Germinal center (tissue), 1 donor: ENCODE data around the gene GTF2H2C.
"Not testable (repeated sequence)": the region's sequence is repeated elsewhere in the genome, so short reads cannot be mapped to it uniquely, and the experiment has no call there.

ENCODE experiments used
- DNase-seq: peaks from one replicate; pipeline ENCODE4 v3.0.0; 2012; ENCODE audit warnings: mixed read lengths, low spot score

The GTF2H2C gene

GRCh38 chr5:69559908-69560330 lies at the start of gene GTF2H2C:
Gene GTF2H2C, plus strand, starts transcription at chr5:69560191. Its CDS starts 4,942 bp downstream, at chr5:69565133.
- not testable (repeated sequence) for DNase-seq

DNA sequence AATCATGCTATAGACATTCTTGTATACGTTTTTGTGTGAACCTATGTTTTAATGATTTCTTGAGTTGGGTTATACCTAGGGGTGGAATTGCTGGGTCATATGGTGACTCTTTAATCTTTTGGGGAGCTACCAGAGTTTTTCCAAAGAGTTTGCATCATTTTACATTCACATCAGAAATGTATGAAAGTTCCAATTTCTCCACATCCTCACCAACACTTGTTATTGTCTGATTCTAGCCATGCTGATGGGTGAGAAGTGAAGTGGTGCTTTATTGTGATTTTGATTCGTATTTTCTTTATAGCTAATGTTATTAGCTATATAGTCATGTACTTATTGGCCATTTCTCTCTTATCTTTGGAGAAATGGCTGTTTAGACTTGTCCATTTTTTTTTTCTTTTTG lies 49.3 kb upstream of the GTF2H2C start:
- DNase-seq = no peak

GRCh38 chr5:69512740-69513260 lies 47.2 kb upstream of the GTF2H2C start:
- no peak for DNase-seq

- not testable (repeated sequence) for DNase-seq
Measured at GRCh38 chr5:69515570-69515969, 44.4 kb upstream of the GTF2H2C start.

DNA sequence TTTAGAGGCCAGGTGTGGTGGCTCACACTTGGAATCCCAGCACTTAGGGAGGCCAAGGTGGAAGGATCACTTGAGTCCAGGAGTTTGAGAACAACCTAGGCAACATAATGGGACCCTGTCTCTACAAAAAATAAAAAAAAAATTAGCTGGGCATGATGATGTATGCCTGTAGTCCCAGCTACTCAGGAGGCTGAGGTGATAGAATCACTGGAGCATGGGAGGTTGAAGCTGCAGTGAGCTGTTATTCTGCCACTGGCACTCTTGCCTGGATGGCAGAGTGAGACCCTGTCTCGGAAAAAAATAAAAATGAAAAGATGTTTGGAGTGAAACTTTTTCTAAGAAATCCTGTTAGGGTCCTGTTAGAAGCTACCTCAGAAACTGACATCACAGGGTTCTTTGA lies 43.2 kb upstream of the GTF2H2C start:
- no peak for DNase-seq

GRCh38 chr5:69517763-69518212 lies 42.2 kb upstream of the GTF2H2C start:
- no peak for DNase-seq

DNA sequence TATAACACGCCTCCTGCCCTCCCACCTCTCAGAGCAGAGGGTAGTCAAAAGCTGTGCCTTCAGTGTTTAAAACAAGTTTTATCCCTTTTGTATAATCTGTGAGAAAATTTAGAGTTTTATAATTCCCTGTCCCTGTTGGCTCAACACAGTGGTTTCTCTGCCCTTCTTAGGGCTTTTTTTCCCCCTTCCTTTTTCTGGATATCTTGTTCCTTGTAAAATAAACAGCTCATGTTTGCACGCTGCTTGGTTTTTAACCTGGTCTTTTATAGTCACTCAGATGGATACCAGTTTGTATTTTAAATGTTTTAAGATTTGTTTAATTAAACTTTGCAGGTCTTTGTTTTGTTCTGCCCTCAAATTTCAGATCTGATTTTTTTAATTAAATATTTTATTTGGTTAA lies 40.7 kb upstream of the GTF2H2C start:
- DNase-seq = no peak

GRCh38 chr5:69522035-69522434 lies 38.0 kb upstream of the GTF2H2C start:
- DNase-seq = no peak

DNA sequence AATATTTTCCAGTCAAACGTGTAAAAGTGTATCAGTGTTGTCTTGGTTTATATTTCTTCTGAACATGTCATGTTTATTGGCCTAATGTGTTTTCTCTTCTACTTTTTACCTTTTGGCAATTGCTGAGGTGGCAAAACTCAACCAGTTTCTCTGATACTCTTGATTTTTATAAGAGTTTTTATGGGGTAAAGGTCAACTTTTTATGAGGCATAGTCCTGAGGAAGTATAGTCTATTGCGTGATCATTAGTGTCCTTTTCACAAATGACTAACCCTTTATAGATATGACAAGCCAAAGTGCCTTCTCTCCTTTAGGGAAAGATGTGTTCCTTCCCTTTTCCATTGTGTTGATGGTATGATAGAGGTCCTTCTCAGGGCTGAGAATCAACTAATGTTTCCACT lies 34.5 kb upstream of the GTF2H2C start:
- DNase-seq = no peak

- DNase-seq = no peak
Measured at GRCh38 chr5:69526660-69527059, 33.3 kb upstream of the GTF2H2C start.

DNA sequence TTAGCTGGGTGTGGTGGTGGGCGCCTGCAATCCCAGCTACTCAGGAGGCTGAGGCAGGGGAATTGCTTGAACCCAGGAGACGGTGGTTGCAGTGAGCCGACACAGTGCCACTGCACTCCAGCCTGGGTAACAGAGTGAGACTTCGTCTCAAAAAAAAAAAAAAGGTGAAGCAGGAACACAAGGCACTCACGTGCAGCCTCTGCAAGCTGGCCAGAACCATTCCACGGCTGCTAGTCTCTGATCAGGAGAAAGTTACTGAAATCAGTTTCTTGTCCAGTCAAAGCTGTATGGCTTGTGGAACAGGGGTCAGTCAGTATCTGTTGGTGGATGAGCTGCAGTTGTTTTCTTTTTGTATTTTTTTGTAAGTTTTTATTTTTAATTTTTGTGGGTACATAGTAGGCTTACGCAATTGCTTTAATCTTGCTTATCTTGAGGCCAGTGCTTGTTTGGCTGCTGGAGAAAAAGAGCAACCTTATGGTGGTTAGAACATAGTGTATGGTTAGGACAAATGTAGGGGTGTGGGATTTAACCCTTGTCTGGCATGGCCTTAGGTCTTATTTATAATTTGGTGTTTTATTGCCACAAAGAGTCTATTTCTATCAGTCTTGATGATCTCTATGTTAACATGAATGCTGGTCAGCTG lies 32.7 kb upstream of the GTF2H2C start:
- no peak for DNase-seq

DNA sequence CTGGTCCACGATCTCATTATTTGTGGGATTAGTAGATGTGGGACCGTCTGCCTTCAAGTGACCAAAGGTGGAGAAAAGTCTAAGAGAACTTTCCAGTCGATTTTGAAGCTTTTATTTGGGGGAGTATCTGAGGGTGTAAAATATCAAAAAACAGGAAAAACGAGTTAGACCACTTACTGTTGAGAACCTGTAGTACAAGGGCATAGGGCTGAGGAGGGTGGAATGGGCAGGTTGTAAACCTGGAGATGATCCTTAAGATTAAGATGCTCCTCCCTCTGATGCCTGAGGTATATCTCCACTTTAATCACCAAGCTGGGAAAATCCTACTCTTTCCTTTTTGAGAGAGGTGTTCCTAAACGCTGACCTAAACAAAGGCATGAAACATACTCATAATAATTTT lies 32.0 kb upstream of the GTF2H2C start:
- DNase-seq = no peak

- DNase-seq = no peak
Measured at GRCh38 chr5:69528609-69529008, 31.4 kb upstream of the GTF2H2C start.

- DNase-seq = no peak
Measured at GRCh38 chr5:69530561-69531405, 29.2 kb upstream of the GTF2H2C start.

- DNase-seq = no peak
Measured at GRCh38 chr5:69531406-69531801, 28.6 kb upstream of the GTF2H2C start.

- DNase-seq = not testable (repeated sequence)
Measured at GRCh38 chr5:69537911-69538310, 22.1 kb upstream of the GTF2H2C start.

GRCh38 chr5:69538735-69539134 lies 21.3 kb upstream of the GTF2H2C start:
- not testable (repeated sequence) for DNase-seq

DNA sequence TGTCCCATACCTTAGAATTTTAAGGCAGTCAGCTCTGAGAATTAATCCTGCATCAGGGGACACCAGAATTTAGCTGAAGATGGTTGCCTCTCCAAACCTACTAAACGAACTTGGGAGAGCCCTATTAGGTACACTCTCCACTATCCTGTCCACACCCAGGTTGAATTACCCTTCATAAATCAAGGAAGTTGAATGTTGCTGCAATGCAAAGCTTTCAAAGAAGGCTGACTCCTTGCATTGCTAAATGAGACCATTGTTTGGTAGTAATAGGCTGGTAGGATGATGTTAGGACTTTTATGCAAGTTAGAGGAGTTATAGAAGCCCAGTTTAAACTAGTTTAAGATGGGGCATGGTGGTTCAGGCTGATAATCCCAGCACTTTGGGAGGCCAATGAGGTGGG lies 18.6 kb upstream of the GTF2H2C start:
- not testable (repeated sequence) for DNase-seq

DNA sequence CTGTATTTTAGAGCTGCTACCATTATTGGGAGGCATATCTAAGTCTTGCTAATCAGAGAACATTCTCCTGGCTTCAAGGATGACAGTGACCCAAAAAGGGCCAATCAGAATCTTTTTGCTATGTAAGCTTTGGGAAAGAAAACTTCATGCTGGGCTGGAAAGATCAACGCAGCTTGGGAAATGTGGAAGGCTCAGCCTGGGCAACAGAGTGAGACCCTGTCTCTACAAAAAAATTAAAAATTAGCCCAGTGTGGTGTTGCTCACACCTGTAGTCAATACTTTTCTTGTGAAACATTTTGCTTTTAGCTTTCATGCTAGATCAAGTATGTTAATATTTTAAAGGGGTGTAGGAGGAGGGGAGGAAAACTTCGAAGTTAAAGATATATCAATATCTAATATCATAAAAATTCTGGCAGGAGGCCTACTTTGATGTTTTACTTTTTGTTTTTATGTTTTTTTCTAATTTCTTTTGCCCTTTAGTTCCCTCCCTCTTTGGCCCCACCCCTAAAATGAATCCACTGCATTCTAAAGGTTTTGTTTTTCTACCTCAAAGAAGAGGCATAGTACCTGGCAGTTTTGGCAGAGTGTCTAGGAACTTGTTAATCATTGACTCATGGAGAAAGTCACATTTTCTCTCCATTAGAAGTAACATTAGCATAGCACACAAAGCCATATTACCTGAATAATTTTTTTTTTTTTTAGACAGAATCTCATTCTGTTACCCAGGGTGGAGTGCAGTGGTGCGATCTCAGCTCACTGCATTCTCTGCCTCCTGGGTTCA lies 17.0 kb upstream of the GTF2H2C start:
- DNase-seq = not testable (repeated sequence)

- not testable (repeated sequence) for DNase-seq
Measured at GRCh38 chr5:69544602-69545001, 15.4 kb upstream of the GTF2H2C start.

DNA sequence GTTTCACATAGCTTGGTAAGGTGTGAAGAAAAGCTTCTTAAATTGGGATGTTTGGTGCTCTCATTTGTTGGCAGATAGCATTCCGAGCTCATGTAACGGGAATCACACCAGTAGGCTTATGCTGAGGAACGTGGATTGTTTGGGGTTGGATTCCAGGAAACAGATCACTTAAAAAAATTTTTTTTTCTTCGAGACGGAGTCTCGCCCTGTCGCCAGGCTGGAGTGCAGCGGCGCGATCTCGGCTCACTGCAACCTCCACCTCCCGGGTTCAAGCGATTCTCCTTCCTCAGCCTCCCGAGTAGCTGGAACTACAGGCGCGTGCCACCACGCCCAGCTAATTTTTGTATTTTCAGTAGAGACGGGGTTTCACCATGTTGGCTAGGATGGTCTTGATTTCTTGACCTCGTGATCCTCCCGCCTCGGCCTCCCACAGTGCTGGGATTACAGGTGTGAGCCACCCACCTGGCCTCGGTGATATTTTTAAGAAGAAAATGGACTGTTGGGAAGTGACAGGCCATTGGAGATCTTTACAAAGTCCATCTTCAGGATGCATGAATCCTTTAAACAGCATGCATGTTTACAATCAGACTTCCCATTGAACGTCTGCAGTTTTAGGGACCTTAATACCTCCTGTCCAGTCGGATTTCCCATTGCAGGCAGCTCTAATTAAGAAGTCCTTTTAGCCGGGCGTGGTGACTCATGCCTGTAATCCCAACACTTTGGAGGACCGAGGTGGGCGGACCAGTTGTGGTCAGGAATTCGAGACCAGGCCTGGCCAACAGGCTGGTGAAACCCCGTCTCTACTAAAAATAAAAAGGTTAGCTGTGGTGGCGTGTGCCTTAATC lies 818 bp downstream of the GTF2H2C start:
- not testable (repeated sequence) for DNase-seq
